Transverse colon (tissue), 4 donors: ENCODE measurements around the gene KIAA1549. TPM values are rescaled to one million over a fixed set of nuclear protein-coding genes. Genes with fewer than 3 reads are reported as not detected.
"Not testable (repeated sequence)": the region's sequence is repeated elsewhere in the genome, so short reads cannot be mapped to it uniquely, and the experiment has no call there.

ENCODE experiments used
- DNase-seq: peaks from one replicate; pipeline ENCODE4 v3.0.0-alpha.2; 2019
- H3K27ac ChIP-seq, 4 donors: fragments of 200-600 bp; sonication (generic); 2 replicates each; pipeline ENCODE4 v1.5.1; 2016 to 2018; ENCODE audit warnings: inconsistent platforms in 4 of 4
- H3K27me3 ChIP-seq: fragments of 200-600 bp; sonication (generic); 2 replicates; pipeline ENCODE4 v1.5.1; 2017; ENCODE audit warnings: inconsistent platforms
- H3K36me3 ChIP-seq, 4 donors: fragments of 200-600 bp; sonication (generic); 2 replicates each; pipeline ENCODE4 v1.5.1; 2017 to 2019; ENCODE audit warnings: inconsistent platforms in 4 of 4
- H3K4me1 ChIP-seq, 4 donors: fragments of 200-600 bp; sonication (generic); 2 replicates each; pipeline ENCODE4 v1.5.1; 2017 to 2020; ENCODE audit warnings: inconsistent platforms in 4 of 4
- H3K4me3 ChIP-seq, 4 donors: fragments of 200-600 bp; sonication (generic); 1 replicate in 1 of 4; 2 replicates in 3 of 4; pipeline versions ENCODE4 v1.5.1 to v1.6.1; 2017 to 2019; ENCODE audit warnings: inconsistent platforms in 4 of 4
- H3K9me3 ChIP-seq, 2 donors: fragments of 200-600 bp; sonication (generic); 2 replicates each; pipeline ENCODE4 v1.5.1; 2017 to 2019; ENCODE audit warnings: inconsistent platforms in 2 of 2
- EP300 ChIP-seq: sonication (generic); formaldehyde crosslinking; IDR thresholded peaks from one replicate; pipeline ENCODE4 v1.6.1; 2017; ENCODE audit warnings: antibody characterized with exemption, low read depth
- POLR2A ChIP-seq: fragments of 450-650 bp; IDR thresholded peaks from one replicate; pipeline ENCODE4 v1.6.1; 2016; ENCODE audit warnings: antibody characterized with exemption, mild to moderate bottlenecking, moderate library complexity
- POLR2AphosphoS5 ChIP-seq, 3 donors: sonication (generic); formaldehyde crosslinking; IDR thresholded peaks; one replicate each; pipeline ENCODE4 v1.6.1; 2016; ENCODE audit warnings: antibody characterized with exemption in 3 of 3
- WGBS, 2 donors: methylation state at CpG; one replicate each; pipeline ENCODE4 v1.1.5; 2018; ENCODE audit warnings: low coverage in 1 of 2; 5-methylcytosine and 5-hydroxymethylcytosine counted together
- in situ Hi-C, 4 donors: fragments of 200-750 bp; cut with MboI; loops; one replicate each; pipeline versions ENCODE4 v1.15.0 to v1.15.1; 2017; ENCODE audit warnings: low sequenced_read_pairs in 3 of 4, low pct_ligation_motif_present in 1 of 4, low pct_unique_long_range_greater_than_20kb in 1 of 4
- intact Hi-C: fragments of 100-400 bp; cut with DNase I; formaldehyde crosslinking; loops from one replicate; pipeline ENCODE4 v1.15.1; 2023; ENCODE audit warnings: low total_unique reads
- total RNA-seq, 4 donors: library from RNA; depleted of rRNA; stranded (reverse); fragments of >200 nt; gene quantifications; one replicate each; pipeline ENCODE4 v1.1.0, GENCODE V29; 2016
- TF ChIP-seq, protein P1 (sequence below), 5 experiments: fragments of 200-600 bp in 3 of 5; fragments of 450-650 bp in 2 of 5; sonication (generic) in 3 of 5; IDR thresholded peaks; 1 replicate in 2 of 5; 2 replicates in 3 of 5; pipeline ENCODE4 v1.5.1; 2016 to 2017; ENCODE audit warnings: antibody characterized with exemption in 5 of 5, inconsistent platforms in 3 of 5, mild to moderate bottlenecking in 2 of 5, moderate library complexity in 1 of 5

KIAA1549 gene
- total RNA-seq, 4 donors from 2014 or later = 0.37 to 1.5 (median 0.93) TPM

DNA sequence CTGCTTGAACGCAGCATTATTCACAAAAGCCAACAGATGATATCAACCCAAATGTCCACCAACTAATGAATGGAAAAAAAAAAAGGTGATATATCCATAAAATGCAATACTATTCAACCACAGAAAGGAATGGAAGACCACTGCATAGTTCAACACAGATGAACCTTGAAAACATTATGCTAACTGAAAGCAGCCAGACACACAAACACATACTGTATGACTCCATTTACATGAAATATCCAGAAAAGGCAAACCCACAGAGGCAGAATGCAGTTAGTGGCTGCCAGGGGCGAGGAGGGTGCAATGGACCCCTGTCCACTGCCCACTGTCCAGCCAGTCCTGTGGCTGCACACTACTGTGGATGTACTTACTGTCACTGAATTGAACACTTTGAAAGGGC is 36.6 kb downstream of the KIAA1549 start:
- Histone ChIP-seq H3K4me3 (no peak overlapping the region), H3K27ac (no peak overlapping the region), H3K4me1 (no peaks in the 10 kb centered on the region), H3K36me3 (no peaks in the 10 kb centered on the region), H3K9me3 (no peaks in the 10 kb centered on the region), H3K27me3 (no peaks in the 10 kb centered on the region)
- intact Hi-C loops = no loop called here
- no peak for DNase-seq
- in situ Hi-C loops = no loop called here
- TF ChIP-seq, protein P1, sequence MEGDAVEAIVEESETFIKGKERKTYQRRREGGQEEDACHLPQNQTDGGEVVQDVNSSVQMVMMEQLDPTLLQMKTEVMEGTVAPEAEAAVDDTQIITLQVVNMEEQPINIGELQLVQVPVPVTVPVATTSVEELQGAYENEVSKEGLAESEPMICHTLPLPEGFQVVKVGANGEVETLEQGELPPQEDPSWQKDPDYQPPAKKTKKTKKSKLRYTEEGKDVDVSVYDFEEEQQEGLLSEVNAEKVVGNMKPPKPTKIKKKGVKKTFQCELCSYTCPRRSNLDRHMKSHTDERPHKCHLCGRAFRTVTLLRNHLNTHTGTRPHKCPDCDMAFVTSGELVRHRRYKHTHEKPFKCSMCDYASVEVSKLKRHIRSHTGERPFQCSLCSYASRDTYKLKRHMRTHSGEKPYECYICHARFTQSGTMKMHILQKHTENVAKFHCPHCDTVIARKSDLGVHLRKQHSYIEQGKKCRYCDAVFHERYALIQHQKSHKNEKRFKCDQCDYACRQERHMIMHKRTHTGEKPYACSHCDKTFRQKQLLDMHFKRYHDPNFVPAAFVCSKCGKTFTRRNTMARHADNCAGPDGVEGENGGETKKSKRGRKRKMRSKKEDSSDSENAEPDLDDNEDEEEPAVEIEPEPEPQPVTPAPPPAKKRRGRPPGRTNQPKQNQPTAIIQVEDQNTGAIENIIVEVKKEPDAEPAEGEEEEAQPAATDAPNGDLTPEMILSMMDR (IDR thresholded peaks at IDR 0.05) = no peak
- TF ChIP-seq POLR2A (no peak), EP300 (no peak), POLR2AphosphoS5 (IDR thresholded peaks at IDR 0.05) (no peak)
- WGBS, 2 donors = 83 to 91% methylated on average over 1 to 2 of the region's 2 CpGs

DNA sequence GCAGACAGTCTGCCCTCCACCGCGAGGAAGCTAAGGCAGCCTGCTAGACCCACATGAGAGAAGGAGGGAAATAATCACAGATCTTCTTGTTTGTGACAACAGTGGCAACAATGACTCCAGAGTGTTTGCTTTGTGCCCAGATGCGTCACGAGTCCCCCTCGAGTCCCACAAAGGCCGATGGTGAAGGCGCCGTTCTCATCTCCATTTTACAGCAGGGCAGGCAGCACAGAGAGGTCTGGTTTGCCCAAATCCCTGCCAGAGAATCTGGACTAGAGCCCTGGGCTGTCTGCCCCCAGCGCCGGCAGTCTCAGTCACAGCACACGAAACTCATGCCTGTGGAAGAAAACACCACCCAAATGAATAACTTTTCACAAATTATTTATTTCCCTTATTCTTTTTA is 38.1 kb downstream of the KIAA1549 start:
- Histone ChIP-seq H3K4me3 (no peak overlapping the region), H3K9me3 (no peaks in the 10 kb centered on the region), H3K27me3 (no peaks in the 10 kb centered on the region), H3K36me3 (no peaks in the 10 kb centered on the region), H3K4me1 (no peaks in the 10 kb centered on the region), H3K27ac (no peak overlapping the region)
- intact Hi-C loops (no loop called here), in situ Hi-C loops (no loop called here)
- WGBS, 2 donors = 84 to 93% methylated on average over 3 to 11 of the region's 11 CpGs
- DNase-seq = no peak
- TF ChIP-seq EP300 = no peak
- no peak for TF ChIP-seq POLR2A
- no peak for TF ChIP-seq POLR2AphosphoS5 (IDR thresholded peaks at IDR 0.05)
- TF ChIP-seq, protein P1 (IDR thresholded peaks at IDR 0.05) = no peak

DNA sequence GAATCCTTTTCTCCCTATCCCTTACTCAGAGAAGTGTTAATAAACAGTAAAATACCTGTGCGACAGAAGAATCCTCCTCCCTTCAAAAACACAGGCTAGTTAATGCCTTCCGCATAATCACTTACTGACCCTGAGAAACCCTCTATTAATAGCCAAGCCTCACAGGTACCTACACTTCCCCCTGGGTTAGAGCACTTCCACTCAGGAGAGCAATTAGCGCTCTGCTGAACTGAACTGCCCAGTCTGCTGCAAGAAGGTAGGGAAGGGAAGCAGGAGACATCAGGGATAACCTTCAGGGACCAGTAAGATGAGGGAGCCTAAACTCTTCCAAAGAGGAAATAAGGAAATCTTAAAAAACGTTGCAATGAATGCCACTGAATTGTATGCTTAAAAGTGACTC is 39.6 kb downstream of the KIAA1549 start:
- in situ Hi-C loops (no loop called here), intact Hi-C loops (no loop called here)
- H3K4me3 ChIP-seq = no peak overlapping the region
- 78 to 92% methylated on average over 3 to 4 of the region's 4 CpGs for WGBS, 2 donors
- no peak for DNase-seq
- H3K27me3 ChIP-seq = no peaks in the 10 kb centered on the region
- no peak for TF ChIP-seq POLR2AphosphoS5 (IDR thresholded peaks at IDR 0.05)
- TF ChIP-seq, protein P1 (IDR thresholded peaks at IDR 0.05) = no peak
- no peak for TF ChIP-seq POLR2A
- no peak for TF ChIP-seq EP300
- no peaks in the 10 kb centered on the region for H3K9me3 ChIP-seq
- no peaks in the 10 kb centered on the region for H3K4me1 ChIP-seq
- no peak overlapping the region for H3K27ac ChIP-seq
- no peaks in the 10 kb centered on the region for H3K36me3 ChIP-seq

DNA sequence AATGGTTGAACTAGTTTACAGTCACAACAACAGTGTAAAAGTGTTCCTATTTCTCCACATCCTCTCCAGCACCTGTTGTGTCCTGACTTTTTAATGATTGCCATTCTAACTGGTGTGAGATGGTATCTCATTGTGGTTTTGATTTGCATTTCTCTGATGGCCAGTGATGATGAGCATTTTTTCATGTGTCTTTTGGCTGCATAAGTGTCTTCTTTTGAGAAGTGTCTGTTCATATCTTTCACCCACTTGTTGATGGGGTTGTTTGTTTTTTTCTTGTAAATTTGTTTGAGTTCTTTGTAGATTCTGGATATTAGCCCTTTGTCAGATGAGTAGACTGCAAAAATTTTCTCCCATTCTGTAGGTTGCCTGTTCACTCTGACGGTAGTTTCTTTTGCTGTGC is 40.6 kb downstream of the KIAA1549 start:
- DNase-seq, in situ Hi-C loops, H3K36me3 ChIP-seq, H3K4me1 ChIP-seq, H3K4me3 ChIP-seq, H3K9me3 ChIP-seq, intact Hi-C loops, H3K27ac ChIP-seq, H3K27me3 ChIP-seq: not testable (repeated sequence)
- WGBS, 2 donors = 87 to 100% methylated on average over 1 of the region's 1 CpG

DNA sequence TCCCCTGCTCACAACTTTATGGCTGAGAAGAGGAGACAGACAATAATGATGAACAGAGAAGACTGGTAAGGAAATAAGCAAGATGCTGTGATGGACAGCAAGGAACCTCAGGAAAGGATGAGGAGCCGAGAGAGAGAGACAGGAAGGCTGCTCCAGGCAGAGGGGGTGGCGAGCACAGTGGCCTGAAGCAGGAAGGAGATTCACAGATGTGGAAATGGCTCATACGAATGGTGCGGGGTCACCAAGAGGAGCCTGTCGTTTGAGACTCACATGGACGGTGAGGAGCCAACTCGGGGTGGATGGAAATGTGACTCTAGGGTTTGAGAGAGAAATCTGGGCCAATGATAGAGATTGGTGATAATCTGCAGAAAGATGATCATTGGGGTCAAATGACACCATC is 43.7 kb downstream of the KIAA1549 start:
- DNase-seq = no peak
- H3K27ac ChIP-seq = no peak overlapping the region
- H3K36me3 ChIP-seq = no peaks in the 10 kb centered on the region
- no peaks in the 10 kb centered on the region for H3K4me1 ChIP-seq
- in situ Hi-C loops = no loop called here
- no peaks in the 10 kb centered on the region for H3K9me3 ChIP-seq
- TF ChIP-seq, protein P1 (IDR thresholded peaks at IDR 0.05) = no peak
- H3K4me3 ChIP-seq = no peak overlapping the region
- intact Hi-C loops = no loop called here
- no peaks in the 10 kb centered on the region for H3K27me3 ChIP-seq
- 70 to 93% methylated on average over 2 to 7 of the region's 7 CpGs for WGBS, 2 donors
